CD4-positive, alpha-beta T cell (primary cell): ENCODE data around the gene MYO5A. TPM values are rescaled to one million over a fixed set of nuclear protein-coding genes. Genes with fewer than 3 reads are reported as not detected.

Experiments used
- ATAC-seq: fragments of 200-7000 bp; cut with Tn5 transposase; one replicate; pipeline ENCODE4 v1.10.0; 2022; ENCODE audit warnings: mild to moderate bottlenecking; ENCODE audit not compliant: poor library complexity
- CTCF ChIA-PET: fragments of 350-600 bp; sonication (Branson Sonifier 250); formaldehyde crosslinking; loops from one replicate; lab custom pipeline; 2021; ENCODE audit warnings: antibody characterized with exemption, inconsistent platforms; lab: Charles Lee
- POLR2A ChIA-PET: fragments of 350-600 bp; sonication (Branson Sonifier 250); formaldehyde crosslinking; loops from one replicate; lab custom pipeline; 2021; ENCODE audit warnings: antibody characterized with exemption, inconsistent platforms; lab: Charles Lee
- DNase-seq, 14 experiments: peaks; one replicate each; pipeline ENCODE4 v3.0.0-alpha.2; 2013 to 2020; ENCODE audit warnings: mixed read lengths in 2 of 14
- H3K27ac ChIP-seq, 2 donors: one replicate each; pipeline versions ENCODE4 v1.5.1 to v1.7.0; 2013; ENCODE audit warnings: low read length in 2 of 2, low read depth in 1 of 2, mild to moderate bottlenecking in 1 of 2
- H3K27me3 ChIP-seq, 2 experiments: 1 replicate in 1 of 2; 2 replicates in 1 of 2; pipeline versions ENCODE4 v1.6.1 to v1.7.0; 2013; ENCODE audit warnings: low read length in 2 of 2, control low read depth in 1 of 2, mild to moderate bottlenecking in 1 of 2, moderate library complexity in 1 of 2; ENCODE audit not compliant: insufficient read depth in 2 of 2, control insufficient read depth in 1 of 2
- H3K36me3 ChIP-seq: one replicate; pipeline ENCODE4 v1.6.1; 2013; ENCODE audit warnings: low read length, control low read depth; ENCODE audit not compliant: insufficient read depth
- H3K4me1 ChIP-seq: one replicate; pipeline ENCODE4 v1.6.1; 2013; ENCODE audit warnings: low read length, control low read depth; ENCODE audit not compliant: insufficient read depth
- H3K4me3 ChIP-seq: one replicate; pipeline ENCODE4 v1.5.1; 2013; ENCODE audit warnings: mild to moderate bottlenecking, low read length, moderate library complexity
- H3K9me3 ChIP-seq, 2 experiments: 1 replicate in 1 of 2; 2 replicates in 1 of 2; pipeline versions ENCODE4 v1.6.1 to v1.7.0; 2013; ENCODE audit warnings: low read length in 2 of 2, mild to moderate bottlenecking in 2 of 2, control low read depth in 1 of 2, moderate library complexity in 1 of 2; ENCODE audit not compliant: control insufficient read depth in 1 of 2, insufficient read depth in 1 of 2
- H3K27ac Mint-ChIP-seq: one replicate; pipeline ENCODE4 v1.8.0; 2020; ENCODE audit warnings: mixed read lengths
- H3K27me3 Mint-ChIP-seq: one replicate; pipeline ENCODE4 v1.8.0; 2021; ENCODE audit warnings: mixed read lengths
- H3K36me3 Mint-ChIP-seq: one replicate; pipeline ENCODE4 v1.8.0; 2021; ENCODE audit warnings: low read depth, mixed read lengths
- H3K4me1 Mint-ChIP-seq: one replicate; pipeline ENCODE4 v1.8.0; 2021; ENCODE audit warnings: low read depth, mixed read lengths
- H3K4me3 Mint-ChIP-seq: one replicate; pipeline ENCODE4 v1.8.0; 2020; ENCODE audit warnings: mild to moderate bottlenecking, mixed read lengths
- H3K9me3 Mint-ChIP-seq: one replicate; pipeline ENCODE4 v1.8.0; 2020; ENCODE audit warnings: mixed read lengths
- intact Hi-C, 2 experiments: fragments of 100-400 bp; cut with DNase I in 1 of 2; cut with micrococcal nuclease in 1 of 2; formaldehyde crosslinking; loops; one replicate each; pipeline versions ENCODE4 v1.15.1 to v1.9.0; 2023 to 2025; cut with DNase I, micrococcal nuclease
- total RNA-seq, 174 experiments: library from RNA in 2 of 174; stranded (reverse) in 2 of 174; gene quantifications; one replicate each; pipeline ENCODE4 v1.2.3 and lab custom pipeline; 2021 to 2026
- TF ChIP-seq, protein P1 (sequence below): fragments of 200-600 bp; IDR thresholded peaks from one replicate; pipeline ENCODE4 v1.8.0; 2022; ENCODE audit warnings: antibody characterized with exemption, mild to moderate bottlenecking

Gene MYO5A
- total RNA-seq, 2 experiments from 2014 or later: 25.5 TPM

DNA sequence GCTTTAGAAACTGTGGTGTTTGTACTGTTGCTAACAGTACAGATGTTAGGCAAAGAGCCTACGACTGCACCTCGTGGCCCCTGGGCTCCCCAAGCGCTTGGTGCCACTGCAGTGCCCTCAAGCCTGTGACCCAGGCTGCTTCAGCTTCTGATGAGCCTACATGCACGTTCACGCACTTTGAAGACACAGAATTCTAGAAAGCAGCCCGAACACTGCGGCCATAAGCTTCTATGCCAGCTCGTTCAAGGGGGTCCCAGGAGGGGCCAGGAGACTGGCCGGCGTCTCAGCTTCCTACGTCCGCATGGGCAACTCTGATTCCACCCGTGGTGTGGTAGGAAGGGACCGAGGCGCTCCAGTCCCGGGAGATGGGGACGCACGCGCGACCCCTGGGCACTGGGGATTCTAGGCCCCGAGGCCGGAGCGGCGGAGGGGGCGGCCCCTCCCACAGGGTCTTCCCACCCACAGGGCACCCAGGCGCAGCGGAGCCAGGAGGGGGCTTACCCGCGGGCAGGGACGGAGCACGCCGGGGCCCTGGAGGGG, 233.7 kb downstream of the MYO5A start:
- no peak overlapping the region for H3K27ac ChIP-seq
- no peak overlapping the region for H3K4me3 Mint-ChIP-seq
- ATAC-seq (no peak), DNase-seq (no peak)
- no peak overlapping the region for H3K27ac Mint-ChIP-seq
- intact Hi-C loops: no loop called here
- no peak overlapping the region for H3K4me3 ChIP-seq
- TF ChIP-seq, protein P1, sequence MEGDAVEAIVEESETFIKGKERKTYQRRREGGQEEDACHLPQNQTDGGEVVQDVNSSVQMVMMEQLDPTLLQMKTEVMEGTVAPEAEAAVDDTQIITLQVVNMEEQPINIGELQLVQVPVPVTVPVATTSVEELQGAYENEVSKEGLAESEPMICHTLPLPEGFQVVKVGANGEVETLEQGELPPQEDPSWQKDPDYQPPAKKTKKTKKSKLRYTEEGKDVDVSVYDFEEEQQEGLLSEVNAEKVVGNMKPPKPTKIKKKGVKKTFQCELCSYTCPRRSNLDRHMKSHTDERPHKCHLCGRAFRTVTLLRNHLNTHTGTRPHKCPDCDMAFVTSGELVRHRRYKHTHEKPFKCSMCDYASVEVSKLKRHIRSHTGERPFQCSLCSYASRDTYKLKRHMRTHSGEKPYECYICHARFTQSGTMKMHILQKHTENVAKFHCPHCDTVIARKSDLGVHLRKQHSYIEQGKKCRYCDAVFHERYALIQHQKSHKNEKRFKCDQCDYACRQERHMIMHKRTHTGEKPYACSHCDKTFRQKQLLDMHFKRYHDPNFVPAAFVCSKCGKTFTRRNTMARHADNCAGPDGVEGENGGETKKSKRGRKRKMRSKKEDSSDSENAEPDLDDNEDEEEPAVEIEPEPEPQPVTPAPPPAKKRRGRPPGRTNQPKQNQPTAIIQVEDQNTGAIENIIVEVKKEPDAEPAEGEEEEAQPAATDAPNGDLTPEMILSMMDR: no peak
- ChIA-PET POLR2A (no interaction called here), CTCF (no interaction called here)
- peaks cover 12% of the 10 kb centered on the region for H3K4me1 ChIP-seq
- no peaks in the 10 kb centered on the region for H3K9me3 Mint-ChIP-seq
- no peaks in the 10 kb centered on the region for H3K9me3 ChIP-seq
- no peaks in the 10 kb centered on the region for H3K36me3 ChIP-seq
- no peaks in the 10 kb centered on the region for H3K36me3 Mint-ChIP-seq
- H3K27me3 Mint-ChIP-seq: peaks cover 48% of the 10 kb centered on the region
- H3K4me1 Mint-ChIP-seq: no peaks in the 10 kb centered on the region
- peaks cover 8 to 41% of the 10 kb centered on the region in 2 experiments for H3K27me3 ChIP-seq

DNA sequence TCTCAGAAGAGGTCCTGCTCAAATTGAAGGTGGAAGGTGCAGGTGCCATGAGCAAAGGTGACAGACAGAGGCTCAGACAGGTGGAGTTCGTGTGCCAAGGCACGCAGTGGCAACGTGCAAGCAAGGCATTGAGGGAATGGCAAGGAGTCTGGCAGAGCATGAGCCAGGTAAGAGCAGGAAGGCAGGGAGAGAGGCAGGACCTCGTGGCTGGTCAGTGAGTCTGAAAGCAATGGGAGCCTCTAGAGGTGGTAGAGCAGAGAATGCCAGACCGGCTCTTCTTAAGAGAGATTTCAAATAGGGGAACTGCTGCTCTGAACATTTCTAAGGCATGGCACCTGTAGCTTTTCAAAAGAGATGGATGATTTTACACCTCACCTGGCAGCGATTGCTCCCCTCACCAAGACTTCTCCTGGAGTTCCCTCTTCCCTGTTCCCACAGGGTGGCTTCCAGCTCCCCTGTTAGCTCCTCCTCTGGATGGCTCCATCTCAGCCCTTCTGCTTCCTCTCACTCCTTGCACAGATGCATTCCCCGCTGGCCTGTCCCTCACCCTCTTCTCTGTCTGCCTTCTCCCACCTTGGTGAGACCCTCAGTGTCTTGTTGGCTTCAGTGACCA, 235.8 kb downstream of the MYO5A start:
- intact Hi-C loops: no loop called here
- ChIA-PET CTCF (no interaction called here), POLR2A (no interaction called here)
- no peaks in the 10 kb centered on the region for H3K36me3 ChIP-seq
- no peaks in the 10 kb centered on the region for H3K9me3 ChIP-seq
- H3K27ac ChIP-seq: no peak overlapping the region
- no peak for ATAC-seq
- H3K4me1 ChIP-seq: peaks cover 12% of the 10 kb centered on the region
- H3K4me3 ChIP-seq: no peak overlapping the region
- no peak overlapping the region for H3K4me3 Mint-ChIP-seq
- H3K27me3 ChIP-seq: peaks cover 8 to 41% of the 10 kb centered on the region in 2 experiments
- H3K27ac Mint-ChIP-seq: no peak overlapping the region
- no peaks in the 10 kb centered on the region for H3K4me1 Mint-ChIP-seq
- DNase-seq: no peak
- peaks cover 42% of the 10 kb centered on the region for H3K27me3 Mint-ChIP-seq
- no peaks in the 10 kb centered on the region for H3K9me3 Mint-ChIP-seq
- H3K36me3 Mint-ChIP-seq: no peaks in the 10 kb centered on the region
- TF ChIP-seq, protein P1: no peak

DNA sequence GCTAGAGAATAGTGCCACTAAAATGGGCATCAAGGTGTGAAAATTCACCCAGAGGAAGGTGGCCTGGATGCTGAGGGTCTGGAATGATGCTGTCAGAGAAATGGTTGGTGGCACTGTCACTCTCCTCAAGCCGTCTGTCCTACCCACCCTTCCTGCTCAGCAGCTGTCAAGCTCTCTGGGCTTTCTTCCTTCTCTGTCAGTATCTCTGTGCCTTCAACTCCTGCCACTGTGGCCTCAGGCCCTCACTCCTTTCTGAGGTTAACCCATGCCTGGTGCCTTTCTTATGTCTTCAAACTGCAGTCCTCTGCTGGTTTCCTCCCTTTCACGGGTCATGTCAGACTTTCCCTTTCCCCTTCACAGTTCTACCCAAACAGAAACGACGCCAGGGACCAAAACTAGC, 237.5 kb downstream of the MYO5A start:
- TF ChIP-seq, protein P1: no peak
- peaks cover 8 to 37% of the 10 kb centered on the region in 2 experiments for H3K27me3 ChIP-seq
- Mint-ChIP-seq H3K27ac (no peak overlapping the region), H3K4me1 (no peaks in the 10 kb centered on the region), H3K4me3 (no peak overlapping the region), H3K27me3 (peaks cover 35% of the 10 kb centered on the region), H3K9me3 (no peaks in the 10 kb centered on the region), H3K36me3 (no peaks in the 10 kb centered on the region)
- H3K9me3 ChIP-seq: no peaks in the 10 kb centered on the region
- H3K4me1 ChIP-seq: peaks cover 12% of the 10 kb centered on the region
- H3K27ac ChIP-seq: no peak overlapping the region
- ChIA-PET POLR2A (no interaction called here), CTCF (no interaction called here)
- no peak overlapping the region for H3K4me3 ChIP-seq
- intact Hi-C loops: no loop called here
- no peaks in the 10 kb centered on the region for H3K36me3 ChIP-seq
- no peak for DNase-seq
- no peak for ATAC-seq
